CD14-positive monocyte (primary cell): Measurements from ENCODE around the gene SHC2. TPM values are rescaled to one million over a fixed set of nuclear protein-coding genes. Genes with fewer than 3 reads are reported as not detected.

ENCODE experiments used
- DNase-seq, 3 donors: peaks; one replicate each; pipeline ENCODE4 v3.0.0-alpha.2; 2011 to 2022
- H2AFZ ChIP-seq: 2 replicates; pipeline ENCODE4 v1.6.0; 2012; ENCODE audit warnings: mild to moderate bottlenecking, low read depth, low read length, inconsistent platforms; ENCODE audit not compliant: insufficient read depth, poor library complexity, severe bottlenecking
- H3K27ac ChIP-seq, 2 donors: 1 replicate in 1 of 2; 2 replicates in 1 of 2; pipeline ENCODE4 v1.5.1; 2012 to 2013; ENCODE audit warnings: low read length in 2 of 2, control low read depth in 1 of 2, inconsistent platforms in 1 of 2, low read depth in 1 of 2, mild to moderate bottlenecking in 1 of 2
- H3K27me3 ChIP-seq, 2 donors: one replicate each; pipeline versions ENCODE4 v1.6.0 to v1.6.1; 2011 to 2013; ENCODE audit warnings: low read length in 2 of 2; ENCODE audit not compliant: control insufficient read depth in 2 of 2, insufficient read depth in 2 of 2
- H3K36me3 ChIP-seq, 2 donors: replicated peaks in 1 of 2; 1 replicate in 1 of 2; 2 replicates in 1 of 2; pipeline versions ENCODE4 v1.5.1 to v1.6.1; 2012 to 2013; ENCODE audit warnings: low read length in 2 of 2, control low read depth in 1 of 2, inconsistent platforms in 1 of 2, mild to moderate bottlenecking in 1 of 2; ENCODE audit not compliant: insufficient read depth in 2 of 2, control insufficient read depth in 1 of 2
- H3K4me1 ChIP-seq, 2 donors: 1 replicate in 1 of 2; 2 replicates in 1 of 2; pipeline versions ENCODE4 v1.5.1 to v1.6.1; 2012 to 2013; ENCODE audit warnings: low read length in 2 of 2, control low read depth in 1 of 2, inconsistent platforms in 1 of 2, mild to moderate bottlenecking in 1 of 2, moderate library complexity in 1 of 2; ENCODE audit not compliant: insufficient read depth in 2 of 2, control insufficient read depth in 1 of 2
- H3K4me2 ChIP-seq: replicated peaks from 2 replicates; pipeline ENCODE3; 2012; ENCODE audit warnings: low read length, moderate library complexity, mild to moderate bottlenecking; ENCODE audit not compliant: poor library complexity, severe bottlenecking; ENCODE audit errors: extremely low read depth
- H3K4me3 ChIP-seq, 3 experiments: fragments of 200-600 bp in 1 of 3; sonication (generic) in 1 of 3; replicated peaks in 1 of 3; 1 replicate in 2 of 3; 2 replicates in 1 of 3; pipeline ENCODE4 v1.5.1; 2011 to 2013; ENCODE audit warnings: low read length in 3 of 3, mild to moderate bottlenecking in 3 of 3, control low read depth in 2 of 3, low read depth in 2 of 3, inconsistent platforms in 1 of 3, moderate library complexity in 1 of 3
- H3K79me2 ChIP-seq: 2 replicates; pipeline ENCODE4 v1.6.0; 2012; ENCODE audit warnings: mild to moderate bottlenecking, control low read depth, inconsistent platforms, low read length, moderate library complexity; ENCODE audit not compliant: insufficient read depth
- H3K9ac ChIP-seq: 2 replicates; pipeline ENCODE4 v1.6.0; 2017; ENCODE audit warnings: low read length, mild to moderate bottlenecking; ENCODE audit not compliant: insufficient read depth, poor library complexity, severe bottlenecking
- H3K9me3 ChIP-seq, 2 donors: replicated peaks in 1 of 2; 1 replicate in 1 of 2; 2 replicates in 1 of 2; pipeline versions ENCODE4 v1.5.1 to v1.6.1; 2012 to 2013; ENCODE audit warnings: low read length in 2 of 2, control low read depth in 1 of 2; ENCODE audit not compliant: control insufficient read depth in 1 of 2, insufficient read depth in 1 of 2
- H4K20me1 ChIP-seq: 2 replicates; pipeline ENCODE4 v1.6.0; 2012; ENCODE audit warnings: mild to moderate bottlenecking, low read length, control low read depth, moderate library complexity; ENCODE audit not compliant: insufficient read depth
- H3K27ac Mint-ChIP-seq, 7 donors: one replicate each; pipeline ENCODE4 v1.8.0; 2020; ENCODE audit warnings: mild to moderate bottlenecking in 7 of 7, mixed read lengths in 7 of 7, moderate library complexity in 6 of 7, inconsistent platforms in 2 of 7
- H3K27me3 Mint-ChIP-seq, 3 donors: one replicate each; pipeline ENCODE4 v1.8.0; 2021 to 2022; ENCODE audit warnings: low read depth in 3 of 3, mild to moderate bottlenecking in 3 of 3, mixed read lengths in 3 of 3, moderate library complexity in 3 of 3, inconsistent platforms in 1 of 3
- H3K36me3 Mint-ChIP-seq, 2 donors: one replicate each; pipeline ENCODE4 v1.8.0; 2020; ENCODE audit warnings: mixed read lengths in 2 of 2, inconsistent platforms in 1 of 2, mild to moderate bottlenecking in 1 of 2
- H3K4me1 Mint-ChIP-seq: one replicate; pipeline ENCODE4 v1.8.0; 2020; ENCODE audit warnings: mild to moderate bottlenecking, mixed read lengths
- H3K4me3 Mint-ChIP-seq, 2 donors: one replicate each; pipeline ENCODE4 v1.8.0; 2020; ENCODE audit warnings: mild to moderate bottlenecking in 2 of 2, mixed read lengths in 2 of 2, moderate library complexity in 1 of 2
- H3K9me3 Mint-ChIP-seq, 7 donors: one replicate each; pipeline ENCODE4 v1.8.0; 2020 to 2022; ENCODE audit warnings: mixed read lengths in 7 of 7, mild to moderate bottlenecking in 6 of 7, moderate library complexity in 6 of 7, inconsistent platforms in 2 of 7
- CTCF ChIP-seq: fragments of 200-600 bp; IDR thresholded peaks from one replicate; pipeline ENCODE4 v1.8.0; 2022; ENCODE audit warnings: antibody characterized with exemption, mild to moderate bottlenecking
- WGBS: methylation state at CpG from one replicate; pipeline ENCODE4 v1.1.5; 2013; ENCODE audit warnings: missing lambda C conversion rate; ENCODE audit not compliant: insufficient coverage; 5-methylcytosine and 5-hydroxymethylcytosine counted together
- intact Hi-C, 2 donors: fragments of 100-400 bp; cut with micrococcal nuclease; formaldehyde crosslinking; loops; one replicate each; pipeline versions ENCODE4 v1.15.0 to v1.15.1; 2023
- polyA plus RNA-seq, 3 donors: library from polyadenylated mRNA; depleted of rRNA in 1 of 3; unstranded in 2 of 3; stranded (reverse) in 1 of 3; fragments of 300-500 nt in 2 of 3; fragments of >200 nt in 1 of 3; fragmentation: Illumina TruSeq in 2 of 3; gene quantifications; 1 replicate in 2 of 3; 2 replicates in 1 of 3; pipeline ENCODE4 v1.2.3, GENCODE V29; 2012 to 2021

SHC2 gene
- polyA plus RNA-seq, 3 donors: not detected

DNA sequence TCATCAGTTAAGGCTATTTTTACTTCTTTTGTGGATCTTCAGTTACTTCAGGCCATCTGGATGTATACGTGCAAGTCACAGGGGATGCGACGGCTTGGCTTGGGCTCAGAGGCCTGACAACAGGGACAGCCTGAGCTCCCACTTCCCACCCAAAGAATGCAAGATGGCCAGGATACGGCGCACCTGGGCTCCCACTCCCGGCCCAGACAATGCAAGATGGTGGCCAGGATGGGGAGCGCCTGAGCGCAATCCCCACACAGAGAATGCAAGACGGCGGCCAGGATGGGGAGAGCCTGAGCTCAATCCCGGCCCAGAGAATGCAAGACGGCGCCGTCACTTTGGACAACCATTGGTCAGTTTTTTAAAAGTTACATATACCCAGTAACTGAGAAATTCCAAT, 91.0 kb downstream of the SHC2 start:
- peaks cover 0 to 3% (median 2%) of the 10 kb centered on the region in 7 donors for H3K9me3 Mint-ChIP-seq
- no peak for TF ChIP-seq CTCF
- H3K4me3 Mint-ChIP-seq: no peak overlapping the region
- no peak for DNase-seq
- H3K4me1 Mint-ChIP-seq: no peaks in the 10 kb centered on the region
- H4K20me1 ChIP-seq: no peaks in the 10 kb centered on the region
- no peak overlapping the region for H3K27ac ChIP-seq
- H3K36me3 ChIP-seq: no peaks in the 10 kb centered on the region
- intact Hi-C loops: no loop called here
- no peaks in the 10 kb centered on the region for H3K9me3 ChIP-seq
- H3K27me3 Mint-ChIP-seq: peaks cover 11 to 29% (median 17%) of the 10 kb centered on the region in 3 donors
- WGBS: 99% methylated on average over 7 of the region's 14 CpGs
- no peaks in the 10 kb centered on the region for H3K36me3 Mint-ChIP-seq
- no peak overlapping the region for H3K27ac Mint-ChIP-seq
- H3K4me2 ChIP-seq: no peak overlapping the region
- no peaks in the 10 kb centered on the region for H3K79me2 ChIP-seq
- no peak overlapping the region for H2AFZ ChIP-seq
- no peak overlapping the region for H3K4me3 ChIP-seq
- no peaks in the 10 kb centered on the region for H3K27me3 ChIP-seq
- no peaks in the 10 kb centered on the region for H3K4me1 ChIP-seq
- H3K9ac ChIP-seq: no peak overlapping the region

DNA sequence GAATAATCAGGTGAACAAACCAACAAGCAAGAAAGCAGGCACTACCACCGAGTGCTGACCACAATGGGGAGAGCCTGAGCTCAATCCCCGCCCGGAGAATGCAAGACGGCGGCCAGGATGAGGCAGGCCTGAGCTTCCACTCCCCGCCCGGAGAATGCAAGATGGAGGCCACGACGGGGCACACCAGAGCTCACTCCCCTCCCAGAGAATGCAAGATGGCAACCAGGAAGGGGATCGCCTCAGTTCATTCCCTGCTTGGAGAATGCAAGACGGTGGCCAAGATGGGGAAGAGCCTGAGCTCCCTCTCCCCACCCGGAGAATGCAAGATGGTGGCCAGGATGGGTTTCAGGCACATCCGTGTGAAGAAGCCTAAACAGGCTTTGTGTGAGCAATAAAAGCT, 91.6 kb downstream of the SHC2 start:
- no peaks in the 10 kb centered on the region for H3K4me1 ChIP-seq
- peaks cover 11 to 28% (median 18%) of the 10 kb centered on the region in 3 donors for H3K27me3 Mint-ChIP-seq
- H3K36me3 Mint-ChIP-seq: no peaks in the 10 kb centered on the region
- H3K4me1 Mint-ChIP-seq: no peaks in the 10 kb centered on the region
- no peak overlapping the region for H3K4me3 Mint-ChIP-seq
- H3K4me3 ChIP-seq: no peak overlapping the region
- TF ChIP-seq CTCF: no peak
- no peaks in the 10 kb centered on the region for H3K36me3 ChIP-seq
- no peak overlapping the region for H2AFZ ChIP-seq
- no peak overlapping the region for H3K27ac Mint-ChIP-seq
- no peak overlapping the region for H3K4me2 ChIP-seq
- intact Hi-C loops: no loop called here
- WGBS: 90% methylated on average over 8 of the region's 13 CpGs
- no peak overlapping the region for H3K9ac ChIP-seq
- DNase-seq: no peak
- no peaks in the 10 kb centered on the region for H4K20me1 ChIP-seq
- no peaks in the 10 kb centered on the region for H3K79me2 ChIP-seq
- H3K9me3 Mint-ChIP-seq: peaks cover 0 to 3% (median 2%) of the 10 kb centered on the region in 7 donors
- no peaks in the 10 kb centered on the region for H3K27me3 ChIP-seq
- H3K9me3 ChIP-seq: no peaks in the 10 kb centered on the region
- no peak overlapping the region for H3K27ac ChIP-seq
